ENCODE measurements around the gene DLG5.

Gene DLG5

DNA sequence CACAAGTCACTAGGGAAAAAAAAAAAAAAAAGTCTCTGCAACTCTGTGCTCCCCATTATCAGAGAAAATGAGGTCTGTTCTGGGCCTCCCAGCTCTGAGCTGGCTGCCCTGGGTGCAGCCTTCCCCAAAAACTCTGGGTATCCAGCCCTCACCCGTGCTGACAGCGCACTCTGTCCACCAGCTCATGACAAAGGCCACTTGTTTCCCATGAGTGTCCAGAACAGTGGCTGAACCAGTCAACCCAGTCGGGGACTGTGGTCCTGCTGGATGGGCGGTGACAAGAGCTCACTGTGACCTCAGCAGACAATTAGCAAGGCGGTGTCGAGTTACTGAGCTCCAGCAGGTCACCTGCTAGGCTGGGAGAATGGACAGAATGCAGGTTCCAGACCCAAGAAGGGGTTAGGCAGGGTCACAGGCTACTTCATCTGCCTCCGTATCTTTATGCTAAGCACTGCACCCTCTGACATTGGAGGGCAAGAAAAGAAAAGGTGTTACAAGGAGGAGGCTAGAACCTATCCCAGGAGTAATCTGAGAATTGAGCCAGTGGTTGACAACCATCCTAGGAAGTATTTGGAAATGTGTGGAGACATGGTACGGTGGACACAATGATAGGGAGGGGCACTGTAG lies 37.2 kb downstream of the DLG5 start:
- 0 out of 2 replicates have a peak overlapping the region, but pooled peaks have one; percentile 2 for H3K4me3 ChIP-seq (ENCODE audit: low read depth, low read length)
- peak overlapping the region; percentile 8; the same call in 1 of the 2 replicates for H3K9ac ChIP-seq (ENCODE audit: low read depth, low read length)
- peaks cover 69% of the 10 kb centered on the region for H3K4me1 ChIP-seq (ENCODE audit: control insufficient read depth, insufficient read depth, low read length)
- no peaks in the 10 kb centered on the region for H3K36me3 ChIP-seq (ENCODE audit: control insufficient read depth, insufficient read depth, low read length)
- peak overlapping the region; percentile 91 for H3K27ac ChIP-seq (ENCODE audit: low read depth, low read length)
- H3K27me3 ChIP-seq (ENCODE audit: control insufficient read depth, insufficient read depth, low read length) = no peaks in the 10 kb centered on the region
- no peaks in the 10 kb centered on the region for H3K9me3 ChIP-seq (ENCODE audit: control insufficient read depth, insufficient read depth, low read length)

DNA sequence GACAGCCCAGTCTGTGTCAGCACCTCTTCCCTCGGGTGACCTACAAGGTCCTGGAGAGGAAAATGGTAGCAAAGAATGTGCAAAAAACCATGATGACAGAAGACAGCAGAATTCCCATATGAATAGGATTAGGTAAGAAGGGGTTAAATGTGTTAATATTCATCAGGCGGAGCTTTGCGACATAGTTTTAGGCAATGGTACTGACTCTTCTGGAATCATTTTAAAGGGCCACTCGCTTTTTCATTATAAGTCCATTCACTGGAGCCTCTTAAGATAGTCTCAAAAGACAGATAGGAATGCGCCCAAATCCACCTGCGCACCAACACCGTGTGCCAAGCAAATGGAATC lies 38.2 kb downstream of the DLG5 start:
- H3K9ac ChIP-seq (ENCODE audit: low read depth, low read length) = no peak overlapping the region

DNA sequence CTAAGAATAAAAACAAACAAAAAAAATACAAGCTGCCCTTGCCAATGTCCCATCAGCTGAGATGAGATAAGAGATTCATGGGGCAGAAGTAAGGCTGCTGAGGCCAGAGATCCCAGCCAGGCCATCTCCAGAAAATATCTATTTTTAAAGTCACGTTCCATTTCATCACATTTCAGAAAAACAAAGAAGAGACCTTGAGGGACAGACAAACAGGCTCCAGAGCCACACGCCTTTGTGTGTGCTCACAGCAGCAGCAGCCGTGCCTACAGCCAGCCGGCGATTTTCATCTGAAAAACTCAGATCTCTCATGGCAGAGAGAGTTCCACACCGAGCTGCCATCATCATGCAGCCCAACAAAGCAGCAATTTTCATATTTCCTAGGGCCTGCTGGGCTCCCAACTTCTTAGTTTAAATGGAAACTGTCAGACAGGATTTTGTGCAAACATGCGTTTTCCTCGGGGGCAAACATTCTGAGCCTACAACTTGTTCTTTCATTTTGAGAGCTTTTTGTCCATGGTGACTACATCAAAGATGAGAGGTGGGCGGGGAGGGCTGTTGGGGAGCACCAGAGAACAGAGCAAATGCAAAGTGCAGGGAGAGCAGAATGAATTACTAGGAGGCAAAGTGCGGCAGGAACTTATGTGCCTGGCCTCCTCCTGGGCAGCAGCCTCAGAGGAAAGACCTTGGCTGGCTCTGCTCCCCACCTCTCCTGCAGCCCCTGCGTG lies 38.8 kb downstream of the DLG5 start:
- Histone ChIP-seq H3K9me3 (ENCODE audit: control insufficient read depth, insufficient read depth, low read length) (no peaks in the 10 kb centered on the region), H3K27ac (ENCODE audit: low read depth, low read length) (peak overlapping the region; percentile 91), H3K4me1 (ENCODE audit: control insufficient read depth, insufficient read depth, low read length) (peaks cover 70% of the 10 kb centered on the region), H3K4me3 (ENCODE audit: low read depth, low read length) (peak overlapping the region; percentile 32; the same call in 1 of the 2 replicates), H3K9ac (ENCODE audit: low read depth, low read length) (peak overlapping the region; percentile 45; the same call in 1 of the 2 replicates), H3K27me3 (ENCODE audit: control insufficient read depth, insufficient read depth, low read length) (no peaks in the 10 kb centered on the region), H3K36me3 (ENCODE audit: control insufficient read depth, insufficient read depth, low read length) (no peaks in the 10 kb centered on the region)

More for the DNA sequence above, 38.2 kb downstream of the DLG5 start:
- H3K27ac ChIP-seq (ENCODE audit: low read depth, low read length) = peak overlapping the region; percentile 91
- H3K27me3 ChIP-seq (ENCODE audit: control insufficient read depth, insufficient read depth, low read length) = no peaks in the 10 kb centered on the region
- H3K9me3 ChIP-seq (ENCODE audit: control insufficient read depth, insufficient read depth, low read length) = no peaks in the 10 kb centered on the region
- H3K4me3 ChIP-seq (ENCODE audit: low read depth, low read length) = peak overlapping the region; percentile 32; the same call in 1 of the 2 replicates
- H3K36me3 ChIP-seq (ENCODE audit: control insufficient read depth, insufficient read depth, low read length) = no peaks in the 10 kb centered on the region
- H3K4me1 ChIP-seq (ENCODE audit: control insufficient read depth, insufficient read depth, low read length) = peaks cover 65% of the 10 kb centered on the region

DNA sequence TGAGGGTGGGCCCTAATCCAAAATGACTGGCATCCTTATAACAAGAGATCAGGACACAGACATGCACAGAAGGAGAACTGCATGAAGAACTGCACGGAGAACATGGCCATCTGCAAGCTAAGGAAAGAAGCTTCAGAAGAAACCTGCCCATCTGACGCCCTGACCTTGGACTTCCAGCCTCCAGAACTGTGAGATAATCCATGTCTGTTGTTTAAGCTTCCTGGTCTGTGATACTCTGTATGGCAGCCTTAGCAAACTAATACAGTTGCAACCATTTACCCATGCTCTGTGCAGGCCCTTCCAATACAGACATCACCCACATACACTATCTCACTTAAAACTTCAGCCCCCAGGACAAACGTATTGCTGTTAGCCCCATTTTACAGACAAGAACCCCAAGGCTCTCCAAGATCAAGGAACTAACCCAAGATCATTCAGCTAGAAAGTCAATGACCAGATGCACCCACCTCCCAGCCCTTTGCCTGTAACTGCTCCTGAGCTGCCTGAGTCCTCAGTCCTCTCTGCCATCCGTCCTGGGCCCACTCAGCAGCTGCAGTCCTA lies 39.7 kb downstream of the DLG5 start:
- Histone ChIP-seq H3K9me3 (ENCODE audit: control insufficient read depth, insufficient read depth, low read length) (no peaks in the 10 kb centered on the region), H3K27ac (ENCODE audit: low read depth, low read length) (peak overlapping the region; percentile 91), H3K36me3 (ENCODE audit: control insufficient read depth, insufficient read depth, low read length) (no peaks in the 10 kb centered on the region), H3K9ac (ENCODE audit: low read depth, low read length) (no peak overlapping the region), H3K4me1 (ENCODE audit: control insufficient read depth, insufficient read depth, low read length) (peaks cover 74% of the 10 kb centered on the region), H3K27me3 (ENCODE audit: control insufficient read depth, insufficient read depth, low read length) (no peaks in the 10 kb centered on the region), H3K4me3 (ENCODE audit: low read depth, low read length) (no peak overlapping the region)

DNA sequence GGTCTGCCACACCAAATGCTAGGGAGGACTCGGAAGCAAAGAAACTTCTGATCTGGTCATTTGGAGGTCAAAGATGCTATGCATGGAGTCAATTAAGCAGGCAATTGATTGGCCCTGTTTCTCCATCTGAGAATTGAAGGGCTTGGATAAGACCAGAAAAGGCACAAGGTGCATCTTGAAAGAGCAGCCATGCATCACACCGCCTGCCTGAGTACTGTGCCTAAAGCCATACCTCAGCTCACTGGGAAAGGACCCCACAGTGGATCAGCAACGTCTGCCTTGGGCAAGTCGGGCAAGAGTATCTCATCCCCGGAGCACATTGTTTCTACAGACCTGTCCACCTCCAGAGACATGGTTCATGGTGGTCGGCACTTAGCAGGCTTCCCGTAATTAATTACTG lies 42.4 kb downstream of the DLG5 start:
- no peaks in the 10 kb centered on the region for H3K9me3 ChIP-seq (ENCODE audit: control insufficient read depth, insufficient read depth, low read length)
- peaks cover 52% of the 10 kb centered on the region for H3K4me1 ChIP-seq (ENCODE audit: control insufficient read depth, insufficient read depth, low read length)

DNA sequence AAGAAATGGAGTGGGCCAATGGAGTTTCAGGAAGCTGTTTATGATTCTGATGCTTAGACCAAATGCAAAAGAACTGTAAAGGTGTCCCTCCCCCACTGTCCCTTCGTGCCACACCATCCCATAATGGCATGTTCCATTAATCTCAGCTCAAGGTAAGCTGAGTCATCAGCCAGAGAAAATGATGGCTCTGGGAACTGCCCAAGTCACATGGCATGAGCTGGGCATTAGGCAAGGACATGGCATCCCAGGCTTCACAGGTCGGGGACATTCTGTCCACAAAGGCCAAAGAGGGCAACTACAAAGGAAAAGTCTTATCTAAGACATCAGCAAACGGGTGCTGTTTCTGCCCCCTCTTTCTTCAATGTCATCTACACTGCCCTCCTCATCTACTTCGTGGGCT lies 44.9 kb downstream of the DLG5 start:
- no peaks in the 10 kb centered on the region for H3K9me3 ChIP-seq (ENCODE audit: control insufficient read depth, insufficient read depth, low read length)
- no peak overlapping the region for H3K27ac ChIP-seq (ENCODE audit: low read depth, low read length)
- H3K27me3 ChIP-seq (ENCODE audit: control insufficient read depth, insufficient read depth, low read length) = no peaks in the 10 kb centered on the region
- H3K4me3 ChIP-seq (ENCODE audit: low read depth, low read length) = no peak overlapping the region
- H3K4me1 ChIP-seq (ENCODE audit: control insufficient read depth, insufficient read depth, low read length) = peaks cover 50% of the 10 kb centered on the region
- no peak overlapping the region for H3K9ac ChIP-seq (ENCODE audit: low read depth, low read length)
- peaks cover 2% of the 10 kb centered on the region; the same call in 1 of the 2 replicates for H3K36me3 ChIP-seq (ENCODE audit: control insufficient read depth, insufficient read depth, low read length)

More for the DNA sequence above, 42.4 kb downstream of the DLG5 start:
- peaks cover 2% of the 10 kb centered on the region; the same call in 1 of the 2 replicates for H3K36me3 ChIP-seq (ENCODE audit: control insufficient read depth, insufficient read depth, low read length)
- no peak overlapping the region for H3K27ac ChIP-seq (ENCODE audit: low read depth, low read length)
- no peak overlapping the region for H3K4me3 ChIP-seq (ENCODE audit: low read depth, low read length)
- no peak overlapping the region for H3K9ac ChIP-seq (ENCODE audit: low read depth, low read length)
- no peaks in the 10 kb centered on the region for H3K27me3 ChIP-seq (ENCODE audit: control insufficient read depth, insufficient read depth, low read length)

DNA sequence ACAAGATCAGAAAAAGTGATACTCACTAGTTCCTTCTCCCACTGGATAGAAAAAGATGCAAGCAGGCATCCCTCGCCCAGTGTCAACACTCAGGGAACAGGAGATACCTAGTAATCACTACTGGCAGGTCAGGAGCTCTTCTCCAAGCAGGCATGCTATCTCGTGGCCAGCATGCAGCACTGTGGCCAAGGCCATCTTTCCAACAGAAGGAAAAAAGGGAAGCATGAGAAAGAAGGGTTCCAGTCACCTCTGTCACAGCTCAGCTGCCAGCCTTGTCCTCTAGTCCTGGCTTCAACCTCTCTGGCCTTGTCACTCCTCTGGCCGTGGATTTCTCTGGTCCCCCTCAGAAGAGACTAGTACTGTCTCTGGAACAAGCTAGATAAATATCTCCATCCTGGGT lies 45.3 kb downstream of the DLG5 start:
- Histone ChIP-seq H3K27ac (ENCODE audit: low read depth, low read length) (no peak overlapping the region), H3K4me1 (ENCODE audit: control insufficient read depth, insufficient read depth, low read length) (peaks cover 49% of the 10 kb centered on the region)

DNA sequence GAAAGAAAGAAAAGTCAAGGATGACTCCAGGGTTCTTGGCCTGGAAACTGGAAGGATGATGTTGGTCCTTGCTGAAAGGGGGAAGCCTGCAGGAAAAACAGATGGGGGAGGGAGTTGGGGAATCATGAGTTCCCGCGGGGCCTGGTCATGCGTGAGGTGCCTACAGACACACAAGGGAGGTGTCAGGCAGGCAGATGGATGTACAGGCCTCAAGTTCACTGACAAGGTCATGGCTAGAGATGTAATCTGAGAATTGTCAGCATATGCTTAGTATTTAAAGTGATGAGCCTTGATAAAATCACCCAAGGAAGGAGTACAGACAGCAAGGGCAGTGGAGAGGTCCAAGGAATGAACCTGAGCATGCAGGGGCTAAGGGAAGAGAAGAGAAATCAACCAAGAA lies 46.8 kb downstream of the DLG5 start:
- Histone ChIP-seq H3K27me3 (ENCODE audit: control insufficient read depth, insufficient read depth, low read length) (no peaks in the 10 kb centered on the region), H3K27ac (ENCODE audit: low read depth, low read length) (peak overlapping the region; percentile 94), H3K9me3 (ENCODE audit: control insufficient read depth, insufficient read depth, low read length) (no peaks in the 10 kb centered on the region), H3K36me3 (ENCODE audit: control insufficient read depth, insufficient read depth, low read length) (peaks cover 2% of the 10 kb centered on the region; the same call in 1 of the 2 replicates), H3K4me1 (ENCODE audit: control insufficient read depth, insufficient read depth, low read length) (peaks cover 52% of the 10 kb centered on the region), H3K9ac (ENCODE audit: low read depth, low read length) (no peak overlapping the region), H3K4me3 (ENCODE audit: low read depth, low read length) (no peak overlapping the region)

More for the DNA sequence above, 45.3 kb downstream of the DLG5 start:
- Histone ChIP-seq H3K9me3 (ENCODE audit: control insufficient read depth, insufficient read depth, low read length) (no peaks in the 10 kb centered on the region), H3K4me3 (ENCODE audit: low read depth, low read length) (no peak overlapping the region), H3K36me3 (ENCODE audit: control insufficient read depth, insufficient read depth, low read length) (peaks cover 2% of the 10 kb centered on the region; the same call in 1 of the 2 replicates), H3K27me3 (ENCODE audit: control insufficient read depth, insufficient read depth, low read length) (no peaks in the 10 kb centered on the region), H3K9ac (ENCODE audit: low read depth, low read length) (no peak overlapping the region)

DNA sequence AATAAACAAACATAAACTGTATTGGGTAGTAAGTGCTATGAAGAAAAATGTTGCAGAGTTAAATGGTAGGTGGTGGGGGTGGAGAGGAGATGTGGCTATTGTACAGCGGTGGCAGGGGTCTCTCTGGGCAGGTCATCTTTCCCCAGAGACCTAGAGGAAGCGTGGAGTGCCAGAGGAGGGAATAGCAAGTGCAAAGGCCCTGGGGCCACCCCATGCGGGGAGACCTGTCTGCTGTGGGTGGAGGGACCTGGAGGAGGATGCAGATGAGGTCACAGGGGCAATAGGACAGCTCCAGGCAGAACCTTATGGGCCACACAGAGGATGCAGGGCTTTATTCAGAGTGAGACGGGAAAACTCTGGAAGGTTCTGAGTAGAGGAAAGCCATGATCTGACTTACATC lies 47.5 kb downstream of the DLG5 start:
- no peaks in the 10 kb centered on the region for H3K27me3 ChIP-seq (ENCODE audit: control insufficient read depth, insufficient read depth, low read length)
- H3K4me1 ChIP-seq (ENCODE audit: control insufficient read depth, insufficient read depth, low read length) = peaks cover 59% of the 10 kb centered on the region
- H3K9ac ChIP-seq (ENCODE audit: low read depth, low read length) = no peak overlapping the region
- peaks cover 2% of the 10 kb centered on the region; the same call in 1 of the 2 replicates for H3K36me3 ChIP-seq (ENCODE audit: control insufficient read depth, insufficient read depth, low read length)
- H3K9me3 ChIP-seq (ENCODE audit: control insufficient read depth, insufficient read depth, low read length) = no peaks in the 10 kb centered on the region
- H3K27ac ChIP-seq (ENCODE audit: low read depth, low read length) = peak overlapping the region; percentile 94
- no peak overlapping the region for H3K4me3 ChIP-seq (ENCODE audit: low read depth, low read length)

DNA sequence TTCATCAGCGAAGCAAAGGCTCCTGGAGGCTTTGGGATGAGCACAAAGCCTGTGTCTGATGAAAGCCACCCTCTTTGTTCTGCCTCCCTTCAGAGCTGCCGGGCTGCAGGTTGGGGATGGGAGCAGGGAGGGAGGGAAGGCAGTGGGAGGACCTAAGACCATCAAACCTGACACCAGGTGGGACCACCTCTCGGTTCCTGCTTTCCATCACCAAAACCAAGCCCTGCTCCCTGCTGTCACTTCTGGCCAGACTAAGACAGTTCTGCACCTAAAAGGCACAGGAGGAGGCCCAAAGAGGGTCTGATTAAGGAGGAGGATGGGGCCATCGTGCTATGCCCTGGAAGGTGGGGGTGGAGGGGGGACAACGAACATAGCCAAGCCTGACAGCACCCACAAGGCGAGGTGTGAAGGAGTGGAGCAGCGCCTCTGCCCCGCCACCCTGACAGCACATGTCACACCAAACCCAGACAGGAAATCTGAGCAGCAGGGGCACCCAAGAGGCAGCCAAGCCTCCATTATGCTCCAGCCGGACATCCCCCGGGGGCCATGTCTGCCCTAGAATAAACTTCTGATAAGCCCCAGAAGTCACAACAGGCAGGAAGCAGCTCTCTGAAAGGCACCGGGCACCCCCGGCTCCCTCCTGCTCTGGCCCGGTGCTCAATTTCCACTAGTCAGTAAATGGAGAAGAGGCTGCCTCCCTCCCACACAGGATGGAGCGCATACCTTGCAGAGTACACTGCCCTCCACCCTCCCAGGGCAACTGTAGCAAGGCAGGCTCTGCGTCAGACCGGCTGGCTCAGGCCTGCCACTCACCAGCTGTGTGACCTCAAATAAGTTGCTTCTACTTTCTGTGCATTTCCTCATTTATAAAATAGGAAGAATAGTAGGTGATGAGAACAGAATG lies 48.9 kb downstream of the DLG5 start:
- H3K27ac ChIP-seq (ENCODE audit: low read depth, low read length) = peak overlapping the region; percentile 94
- H3K36me3 ChIP-seq (ENCODE audit: control insufficient read depth, insufficient read depth, low read length) = peaks cover 2% of the 10 kb centered on the region; the same call in 1 of the 2 replicates
- peak overlapping the region; percentile 32; the same call in 1 of the 2 replicates for H3K4me3 ChIP-seq (ENCODE audit: low read depth, low read length)
- H3K4me1 ChIP-seq (ENCODE audit: control insufficient read depth, insufficient read depth, low read length) = peaks cover 57% of the 10 kb centered on the region
- no peaks in the 10 kb centered on the region for H3K9me3 ChIP-seq (ENCODE audit: control insufficient read depth, insufficient read depth, low read length)
- no peaks in the 10 kb centered on the region for H3K27me3 ChIP-seq (ENCODE audit: control insufficient read depth, insufficient read depth, low read length)
- no peak overlapping the region for H3K9ac ChIP-seq (ENCODE audit: low read depth, low read length)
